DND-41 (cell line): Measurements from ENCODE around the gene MGAT5B.
A peak's percentile ranks its signal among the peaks of the same experiment; 100 is the strongest.

ENCODE experiments used
- CTCF ChIP-seq: IDR thresholded peaks from 2 replicates; pipeline ENCODE4 v1.5.1; 2012; ENCODE audit warnings: borderline replicate concordance, low read length, moderate library complexity, mild to moderate bottlenecking; ENCODE audit not compliant: poor library complexity, severe bottlenecking; ENCODE audit errors: extremely low read depth
- EZH2 ChIP-seq: IDR thresholded peaks from 3 replicates; pipeline ENCODE4 v1.6.1; 2012; ENCODE audit warnings: borderline replicate concordance, low read depth, mild to moderate bottlenecking, moderate library complexity, low read length, inconsistent platforms; ENCODE audit not compliant: severe bottlenecking

- TF ChIP-seq CTCF (peak; percentile 13), EZH2 (no peak)
These were observed 24.3 kb upstream of the MGAT5B start for GRCh38 chr17:76843703-76844484.
